IMR-90 (cell line): ENCODE results near the gene SOX8.

ENCODE experiments used
- CEBPB ChIP-seq: IDR thresholded peaks from 2 replicates; pipeline ENCODE4 v1.6.1; 2012; ENCODE audit warnings: low read depth, low read length, improper control_type of control experiment
- CHD1 ChIP-seq: IDR thresholded peaks from 2 replicates; pipeline ENCODE4 v1.6.1; 2012; ENCODE audit warnings: low read depth, low read length, improper control_type of control experiment
- CTCF ChIP-seq: conservative IDR thresholded peaks from 2 replicates; pipeline ENCODE4 v1.5.1; 2012; ENCODE audit warnings: mild to moderate bottlenecking, low read depth, low read length, improper control_type of control experiment
- ELK1 ChIP-seq: fragments of 150-350 bp; IDR thresholded peaks from 2 replicates; pipeline ENCODE4 v1.6.1; 2016; ENCODE audit warnings: low read depth, mild to moderate bottlenecking, low read length, moderate library complexity, borderline replicate concordance
- FOS ChIP-seq: fragments of 150-350 bp; IDR thresholded peaks from 2 replicates; pipeline ENCODE4 v1.6.1; 2016; ENCODE audit warnings: low read depth, low read length
- MAFK ChIP-seq: IDR thresholded peaks from 2 replicates; pipeline ENCODE4 v1.6.1; 2012; ENCODE audit warnings: low read depth, low read length, improper control_type of control experiment
- POLR2A ChIP-seq: IDR thresholded peaks from 2 replicates; pipeline ENCODE4 v1.6.1; 2012; ENCODE audit warnings: mild to moderate bottlenecking, low read depth, low read length
- RAD21 ChIP-seq: IDR thresholded peaks from 2 replicates; pipeline ENCODE4 v1.6.1; 2012; ENCODE audit warnings: low read length, improper control_type of control experiment
- RCOR1 ChIP-seq: IDR thresholded peaks from 2 replicates; pipeline ENCODE4 v1.6.1; 2012; ENCODE audit warnings: mild to moderate bottlenecking, low read length, improper control_type of control experiment; ENCODE audit not compliant: insufficient replicate concordance
- SMC3 ChIP-seq: fragments of 150-350 bp; IDR thresholded peaks from 2 replicates; pipeline ENCODE4 v1.6.1; 2016; ENCODE audit warnings: low read depth, mild to moderate bottlenecking, antibody characterized with exemption, low read length, moderate library complexity

- TF ChIP-seq POLR2A (no peak), CTCF (no peak), RCOR1 (no peak), SMC3 (no peak), FOS (no peak), ELK1 (no peak), MAFK (no peak), CHD1 (no peak), CEBPB (no peak), RAD21 (no peak)
These were observed 37.1 kb downstream of the SOX8 start for GRCh38 chr16:1018447-1019198.
